ENCODE measurements around the gene LRFN5.
"Not testable (repeated sequence)": the region's sequence is repeated elsewhere in the genome, so short reads cannot be mapped to it uniquely, and the experiment has no call there.

Gene LRFN5

GRCh38 chr14:41899416-41899815 lies 292.7 kb downstream of the LRFN5 start:
- Histone ChIP-seq H3K36me3 (ENCODE audit: insufficient read depth) (no peaks in the 10 kb centered on the region), H2AFZ (ENCODE audit: low read depth) (no peak overlapping the region), H4K20me1 (ENCODE audit: insufficient read depth) (no peaks in the 10 kb centered on the region), H3K4me1 (ENCODE audit: low read depth, poor library complexity, severe bottlenecking) (no peaks in the 10 kb centered on the region), H3K27ac (no peak overlapping the region), H3K4me3 (IDR thresholded peaks at IDR 0.05; ENCODE audit: insufficient read depth, low read depth, low read length) (no peak overlapping the region), H3K79me2 (ENCODE audit: insufficient read depth, low read depth) (no peaks in the 10 kb centered on the region), H3K9ac (no peak overlapping the region), H3K27me3 (ENCODE audit: insufficient read depth, low read depth) (no peaks in the 10 kb centered on the region), H3K4me2 (no peak overlapping the region)
- TF ChIP-seq CTCF (conservative IDR thresholded peaks at IDR 0.05; ENCODE audit: low read depth, low read length), result no peak

DNA sequence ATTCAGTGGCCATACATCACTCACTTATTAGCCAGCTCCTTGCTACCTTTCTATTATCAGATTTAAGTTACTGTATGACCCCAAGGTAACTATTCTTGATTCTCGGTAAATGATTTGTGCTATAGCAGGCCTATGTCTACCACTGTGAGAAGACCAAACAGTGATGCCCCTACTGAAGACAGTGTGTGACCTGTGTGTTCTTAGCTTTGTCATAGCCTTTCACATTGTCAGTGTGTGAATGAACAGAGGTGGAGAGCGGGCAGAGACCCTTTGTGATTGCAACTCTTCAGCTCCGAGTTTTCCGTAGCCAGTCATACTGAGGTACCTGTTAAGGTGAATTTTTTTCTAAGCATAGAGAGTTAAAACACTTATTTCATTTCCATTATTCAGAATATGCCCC lies 294.0 kb downstream of the LRFN5 start:
- no peaks in the 10 kb centered on the region for H3K4me1 ChIP-seq (ENCODE audit: low read depth, poor library complexity, severe bottlenecking)
- H3K27ac ChIP-seq, result no peak overlapping the region
- H4K20me1 ChIP-seq (ENCODE audit: insufficient read depth), result no peaks in the 10 kb centered on the region
- no peak for TF ChIP-seq CTCF (conservative IDR thresholded peaks at IDR 0.05; ENCODE audit: low read depth, low read length)
- H3K79me2 ChIP-seq (ENCODE audit: insufficient read depth, low read depth), result no peaks in the 10 kb centered on the region
- H2AFZ ChIP-seq (ENCODE audit: low read depth), result no peak overlapping the region
- H3K9ac ChIP-seq, result no peak overlapping the region
- no peak overlapping the region for H3K4me2 ChIP-seq
- H3K27me3 ChIP-seq (ENCODE audit: insufficient read depth, low read depth), result no peaks in the 10 kb centered on the region
- H3K4me3 ChIP-seq (IDR thresholded peaks at IDR 0.05; ENCODE audit: insufficient read depth, low read depth, low read length), result no peak overlapping the region
- H3K36me3 ChIP-seq (ENCODE audit: insufficient read depth), result no peaks in the 10 kb centered on the region

DNA sequence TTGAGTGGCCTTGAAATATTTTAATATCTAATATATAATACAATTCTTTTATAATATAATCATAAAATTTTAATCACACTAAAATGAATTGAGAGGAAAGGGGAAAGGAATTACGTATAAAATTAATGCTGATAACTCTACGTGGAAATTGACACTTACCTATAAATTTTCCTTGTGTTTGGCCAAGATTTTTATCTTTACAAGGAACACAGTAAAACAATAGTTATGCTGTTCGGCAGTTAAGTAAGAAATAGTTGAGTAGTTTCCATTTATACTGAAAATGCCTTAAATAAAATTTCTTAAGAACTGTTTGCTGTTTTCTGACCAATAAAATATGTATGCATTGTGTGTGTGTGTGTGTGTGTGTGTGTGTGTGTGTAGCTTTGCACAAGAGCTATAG lies 294.4 kb downstream of the LRFN5 start:
- Histone ChIP-seq H3K79me2 (ENCODE audit: insufficient read depth, low read depth) (no peaks in the 10 kb centered on the region), H3K27ac (no peak overlapping the region), H3K36me3 (ENCODE audit: insufficient read depth) (no peaks in the 10 kb centered on the region), H3K4me3 (IDR thresholded peaks at IDR 0.05; ENCODE audit: insufficient read depth, low read depth, low read length) (no peak overlapping the region), H2AFZ (ENCODE audit: low read depth) (no peak overlapping the region), H3K27me3 (ENCODE audit: insufficient read depth, low read depth) (no peaks in the 10 kb centered on the region), H4K20me1 (ENCODE audit: insufficient read depth) (no peaks in the 10 kb centered on the region), H3K4me1 (ENCODE audit: low read depth, poor library complexity, severe bottlenecking) (no peaks in the 10 kb centered on the region), H3K4me2 (no peak overlapping the region), H3K9ac (no peak overlapping the region)
- no peak for TF ChIP-seq CTCF (conservative IDR thresholded peaks at IDR 0.05; ENCODE audit: low read depth, low read length)

DNA sequence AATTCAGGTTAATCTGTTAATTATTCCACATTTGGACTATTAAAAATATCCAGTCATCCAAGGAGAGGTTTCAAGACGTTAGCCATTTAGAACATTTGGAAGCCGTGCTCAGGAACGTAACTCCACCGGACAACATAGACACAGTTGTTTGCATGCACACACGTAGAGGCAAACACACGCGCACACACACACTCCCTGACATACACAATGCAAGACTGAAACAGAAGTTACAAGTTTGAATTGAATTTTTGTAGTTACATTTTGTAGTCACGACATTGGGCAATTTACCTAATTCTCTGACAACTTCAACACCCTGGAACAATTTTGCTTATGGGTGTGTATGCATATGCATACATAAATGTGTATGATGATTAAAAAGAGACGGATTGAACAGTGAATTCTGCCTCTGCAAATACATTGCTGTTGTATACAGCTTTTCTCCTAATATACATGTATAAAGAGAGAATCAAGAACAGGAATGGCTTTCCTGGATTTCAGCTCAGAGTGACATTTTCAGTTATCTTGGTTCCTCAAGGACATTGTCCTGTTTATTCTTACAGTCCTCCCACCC lies 298.8 kb downstream of the LRFN5 start:
- H3K4me3 ChIP-seq (IDR thresholded peaks at IDR 0.05; ENCODE audit: insufficient read depth, low read depth, low read length), result no peak overlapping the region
- no peak overlapping the region for H3K4me2 ChIP-seq
- H4K20me1 ChIP-seq (ENCODE audit: insufficient read depth), result no peaks in the 10 kb centered on the region
- H3K27me3 ChIP-seq (ENCODE audit: insufficient read depth, low read depth), result no peaks in the 10 kb centered on the region
- H3K36me3 ChIP-seq (ENCODE audit: insufficient read depth), result no peaks in the 10 kb centered on the region
- H3K27ac ChIP-seq, result no peak overlapping the region
- no peaks in the 10 kb centered on the region for H3K4me1 ChIP-seq (ENCODE audit: low read depth, poor library complexity, severe bottlenecking)
- H2AFZ ChIP-seq (ENCODE audit: low read depth), result no peak overlapping the region
- no peak for TF ChIP-seq CTCF (conservative IDR thresholded peaks at IDR 0.05; ENCODE audit: low read depth, low read length)
- H3K79me2 ChIP-seq (ENCODE audit: insufficient read depth, low read depth), result no peaks in the 10 kb centered on the region
- no peak overlapping the region for H3K9ac ChIP-seq

DNA sequence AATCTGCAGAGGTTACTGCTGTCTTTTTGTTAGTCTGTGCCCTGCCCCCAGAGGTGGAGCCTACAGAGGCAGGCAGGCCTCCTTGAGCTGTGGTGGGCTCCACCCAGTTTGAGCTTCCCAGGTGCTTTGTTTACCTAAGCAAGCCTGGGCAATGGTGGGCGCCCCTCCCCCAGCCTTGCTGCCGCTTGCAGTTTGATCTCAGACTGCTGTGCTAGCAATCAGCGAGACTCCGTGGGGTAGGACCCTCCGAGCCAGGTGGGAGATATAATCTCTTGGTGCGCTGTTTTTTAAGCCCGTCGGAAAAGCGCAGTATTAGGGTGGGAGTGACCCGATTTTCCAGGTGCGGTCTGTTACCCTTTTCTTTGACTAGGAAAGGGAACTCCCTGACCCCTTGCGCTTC lies 304.5 kb downstream of the LRFN5 start:
- H2AFZ ChIP-seq (ENCODE audit: low read depth); H3K4me2 ChIP-seq; H4K20me1 ChIP-seq (ENCODE audit: insufficient read depth); H3K36me3 ChIP-seq (ENCODE audit: insufficient read depth); H3K4me3 ChIP-seq (IDR thresholded peaks at IDR 0.05; ENCODE audit: insufficient read depth, low read depth, low read length); H3K9ac ChIP-seq; H3K27me3 ChIP-seq (ENCODE audit: insufficient read depth, low read depth); H3K4me1 ChIP-seq (ENCODE audit: low read depth, poor library complexity, severe bottlenecking); H3K79me2 ChIP-seq (ENCODE audit: insufficient read depth, low read depth); H3K27ac ChIP-seq: not testable (repeated sequence)
